ENCODE data around the gene UBE2L6.
"Not testable (repeated sequence)": the region's sequence is repeated elsewhere in the genome, so short reads cannot be mapped to it uniquely, and the experiment has no call there.

UBE2L6 gene

GRCh38 chr11:57543593-57543992, 23.9 kb downstream of the UBE2L6 start:
- H3K4me3 ChIP-seq (ENCODE audit: low read depth, low read length) = no peak overlapping the region
- peaks cover 3% of the 10 kb centered on the region for H3K36me3 ChIP-seq (ENCODE audit: control insufficient read depth, insufficient read depth, low read length)
- no peaks in the 10 kb centered on the region for H3K27me3 ChIP-seq (ENCODE audit: control insufficient read depth, insufficient read depth, low read length)
- peaks cover 14% of the 10 kb centered on the region for H3K4me1 ChIP-seq (ENCODE audit: control insufficient read depth, insufficient read depth, low read length)
- H3K9ac ChIP-seq (ENCODE audit: low read depth, low read length) = no peak overlapping the region
- H3K9me3 ChIP-seq (ENCODE audit: control insufficient read depth, insufficient read depth, low read length) = no peaks in the 10 kb centered on the region

GRCh38 chr11:57542582-57542981, 24.9 kb downstream of the UBE2L6 start:
- Histone ChIP-seq H3K27me3 (ENCODE audit: control insufficient read depth, insufficient read depth, low read length) (no peaks in the 10 kb centered on the region), H3K4me1 (ENCODE audit: control insufficient read depth, insufficient read depth, low read length) (peaks cover 14% of the 10 kb centered on the region), H3K9ac (ENCODE audit: low read depth, low read length) (no peak overlapping the region), H3K36me3 (ENCODE audit: control insufficient read depth, insufficient read depth, low read length) (peaks cover 2% of the 10 kb centered on the region), H3K9me3 (ENCODE audit: control insufficient read depth, insufficient read depth, low read length) (no peaks in the 10 kb centered on the region), H3K4me3 (ENCODE audit: low read depth, low read length) (no peak overlapping the region)

DNA sequence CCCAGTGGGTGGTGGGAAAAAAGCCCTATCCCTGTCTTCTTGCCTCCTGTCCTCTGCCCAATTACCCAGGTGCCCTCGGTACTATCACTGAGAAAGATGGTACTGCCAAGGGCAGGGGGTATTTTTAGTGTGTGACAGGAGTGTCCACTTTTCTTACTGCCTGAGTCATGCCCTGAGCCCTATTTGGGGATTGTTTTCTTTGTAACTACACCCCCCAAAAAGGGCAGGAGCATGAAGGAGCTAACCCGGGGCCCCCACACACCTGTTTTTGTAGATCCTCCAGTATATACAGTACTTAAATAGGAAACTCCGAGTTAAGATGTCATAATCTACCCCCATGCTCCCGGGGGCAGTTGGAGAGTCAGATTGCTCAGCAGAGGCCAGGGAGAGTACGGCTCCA, 26.3 kb downstream of the UBE2L6 start:
- H3K36me3 ChIP-seq (ENCODE audit: control insufficient read depth, insufficient read depth, low read length) = no peaks in the 10 kb centered on the region
- H3K4me3 ChIP-seq (ENCODE audit: low read depth, low read length) = no peak overlapping the region

DNA sequence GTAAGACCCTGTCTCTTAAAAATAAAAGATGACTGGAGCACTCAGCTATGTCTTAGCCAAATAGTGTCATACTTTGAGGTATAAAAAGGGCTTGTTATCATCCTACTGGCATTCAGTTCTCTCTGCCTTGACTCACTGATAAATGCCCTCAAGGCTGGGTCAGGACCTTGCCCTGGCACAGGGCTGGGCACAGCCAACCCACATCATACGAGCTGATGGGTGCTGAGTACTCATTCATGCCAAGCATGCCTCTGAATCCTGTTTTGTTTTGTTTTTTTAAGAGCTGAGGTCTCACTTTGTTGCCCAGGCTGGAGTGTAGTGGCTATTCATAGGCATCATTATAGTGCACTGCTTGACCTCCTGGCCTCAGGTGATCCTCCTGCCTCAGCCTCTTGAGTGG, 28.1 kb downstream of the UBE2L6 start:
- Histone ChIP-seq H3K36me3 (ENCODE audit: control insufficient read depth, insufficient read depth, low read length) (no peaks in the 10 kb centered on the region), H3K4me1 (ENCODE audit: control insufficient read depth, insufficient read depth, low read length) (peaks cover 18% of the 10 kb centered on the region), H3K4me3 (ENCODE audit: low read depth, low read length) (no peak overlapping the region), H3K9ac (ENCODE audit: low read depth, low read length) (no peak overlapping the region), H3K27me3 (ENCODE audit: control insufficient read depth, insufficient read depth, low read length) (no peaks in the 10 kb centered on the region), H3K9me3 (ENCODE audit: control insufficient read depth, insufficient read depth, low read length) (no peaks in the 10 kb centered on the region)

More for the DNA sequence above, 26.3 kb downstream of the UBE2L6 start:
- no peak overlapping the region for H3K9ac ChIP-seq (ENCODE audit: low read depth, low read length)
- peaks cover 18% of the 10 kb centered on the region for H3K4me1 ChIP-seq (ENCODE audit: control insufficient read depth, insufficient read depth, low read length)
- no peaks in the 10 kb centered on the region for H3K9me3 ChIP-seq (ENCODE audit: control insufficient read depth, insufficient read depth, low read length)
- H3K27me3 ChIP-seq (ENCODE audit: control insufficient read depth, insufficient read depth, low read length) = no peaks in the 10 kb centered on the region

DNA sequence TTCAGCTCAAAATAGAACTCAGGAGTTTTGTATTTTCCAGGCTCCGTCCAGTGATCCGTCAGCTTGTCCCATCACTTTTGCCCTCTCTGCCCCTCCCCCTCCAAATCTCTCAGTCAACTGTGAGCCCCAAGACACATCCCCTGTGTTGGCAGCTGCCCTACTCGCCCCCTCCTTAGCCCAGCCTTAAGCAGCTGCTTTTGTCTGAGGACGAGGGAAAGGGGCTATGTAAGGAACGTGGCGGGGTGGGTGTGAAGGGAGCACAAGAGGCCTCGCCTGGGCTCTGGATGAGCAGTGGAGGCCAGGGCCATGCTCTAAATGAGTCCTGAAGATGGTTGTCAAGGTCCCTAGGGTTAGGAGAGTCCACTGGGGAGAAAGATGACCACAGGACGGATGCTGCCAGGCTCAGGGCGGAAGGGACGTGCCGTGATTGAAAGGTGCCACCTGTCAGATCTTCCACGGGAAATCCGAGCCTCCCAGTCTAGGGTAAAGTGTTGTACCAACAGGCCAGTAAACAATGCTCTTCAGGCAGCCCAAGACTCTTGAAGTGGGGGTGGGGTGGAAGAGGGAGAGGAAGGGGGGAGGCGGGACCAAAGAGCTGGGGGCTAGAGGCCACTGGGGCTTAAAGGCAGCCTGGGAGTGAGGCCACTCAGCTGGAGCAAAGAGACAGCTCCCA, 30.4 kb downstream of the UBE2L6 start, which contains the start of gene SMTNL1:
Gene SMTNL1 (plus strand): TSS at position 649 of the 673 bp plus-strand sequence. CDS start 5,048 bp downstream, outside the sequence.
- Histone ChIP-seq H3K9me3 (ENCODE audit: control insufficient read depth, insufficient read depth, low read length) (no peaks in the 10 kb centered on the region), H3K4me1 (ENCODE audit: control insufficient read depth, insufficient read depth, low read length) (peaks cover 4% of the 10 kb centered on the region), H3K4me3 (ENCODE audit: low read depth, low read length) (no peak within 1 kb of the TSS), H3K9ac (ENCODE audit: low read depth, low read length) (no peak within 1 kb of the TSS), H3K36me3 (ENCODE audit: control insufficient read depth, insufficient read depth, low read length) (no peaks in the 10 kb centered on the region), H3K27me3 (ENCODE audit: control insufficient read depth, insufficient read depth, low read length) (no peaks in the 10 kb centered on the region)

- H3K4me1 ChIP-seq (ENCODE audit: control insufficient read depth, insufficient read depth, low read length); H3K36me3 ChIP-seq (ENCODE audit: control insufficient read depth, insufficient read depth, low read length); H3K27me3 ChIP-seq (ENCODE audit: control insufficient read depth, insufficient read depth, low read length); H3K9me3 ChIP-seq (ENCODE audit: control insufficient read depth, insufficient read depth, low read length); H3K4me3 ChIP-seq (ENCODE audit: low read depth, low read length); H3K9ac ChIP-seq (ENCODE audit: low read depth, low read length): not testable (repeated sequence)
Measured at GRCh38 chr11:57534449-57534848, 33.0 kb downstream of the UBE2L6 start.

GRCh38 chr11:57530596-57531507, 36.6 kb downstream of the UBE2L6 start, which contains the start of gene TIMM10:
TSS of gene TIMM10 (minus strand) at chr11:57530754. CDS start at chr11:57530189, 565 bp downstream.
- H3K36me3 ChIP-seq (ENCODE audit: control insufficient read depth, insufficient read depth, low read length) = peaks cover 6% of the 10 kb centered on the region
- H3K4me1 ChIP-seq (ENCODE audit: control insufficient read depth, insufficient read depth, low read length) = peaks cover 8% of the 10 kb centered on the region
- H3K9me3 ChIP-seq (ENCODE audit: control insufficient read depth, insufficient read depth, low read length) = no peaks in the 10 kb centered on the region
- H3K9ac ChIP-seq (ENCODE audit: low read depth, low read length) = peak within 1 kb of the TSS; percentile 88
- peak within 1 kb of the TSS; percentile 97 for H3K4me3 ChIP-seq (ENCODE audit: low read depth, low read length)
- no peaks in the 10 kb centered on the region for H3K27me3 ChIP-seq (ENCODE audit: control insufficient read depth, insufficient read depth, low read length)

DNA sequence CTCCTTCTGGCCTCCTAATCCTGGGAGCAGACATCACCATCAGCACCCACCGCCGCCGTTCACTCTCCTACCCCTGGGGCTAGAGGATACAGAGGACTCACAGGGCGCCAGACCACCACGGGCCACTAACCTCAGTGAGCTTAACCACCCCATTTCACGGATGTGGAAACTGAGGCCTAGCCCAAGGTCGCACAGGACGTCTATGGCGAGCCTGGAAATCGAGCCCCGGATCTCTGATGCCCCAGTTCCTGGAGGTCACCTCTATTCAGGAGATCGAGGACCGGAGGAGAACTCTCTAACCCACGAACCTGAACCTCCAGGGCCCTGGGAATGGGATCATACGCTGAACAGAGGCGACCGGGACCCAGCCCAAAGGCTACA, 37.3 kb downstream of the UBE2L6 start:
- Histone ChIP-seq H3K27me3 (ENCODE audit: control insufficient read depth, insufficient read depth, low read length) (no peaks in the 10 kb centered on the region), H3K9ac (ENCODE audit: low read depth, low read length) (peak overlapping the region; percentile 88), H3K36me3 (ENCODE audit: control insufficient read depth, insufficient read depth, low read length) (peaks cover 6% of the 10 kb centered on the region), H3K9me3 (ENCODE audit: control insufficient read depth, insufficient read depth, low read length) (no peaks in the 10 kb centered on the region), H3K4me3 (ENCODE audit: low read depth, low read length) (peak overlapping the region; percentile 97), H3K4me1 (ENCODE audit: control insufficient read depth, insufficient read depth, low read length) (peaks cover 8% of the 10 kb centered on the region)

DNA sequence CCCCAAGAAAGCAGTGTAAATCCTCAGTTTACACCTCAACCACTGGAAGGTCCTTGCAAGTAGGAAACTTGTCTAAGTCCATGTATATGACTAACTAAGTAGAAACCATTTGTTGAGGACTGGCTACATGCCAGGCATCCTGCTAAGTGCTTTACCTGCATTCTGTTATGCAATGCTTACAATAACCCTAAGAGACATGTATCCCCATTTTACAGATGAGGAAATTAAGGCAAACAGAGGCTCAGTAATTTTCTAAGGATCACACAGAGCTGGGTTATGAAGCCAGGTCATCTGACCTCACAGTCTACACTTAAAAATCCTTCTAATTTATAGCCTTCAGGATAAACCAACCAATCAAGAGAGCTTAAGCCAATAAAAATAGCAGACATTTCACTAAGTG, 38.5 kb downstream of the UBE2L6 start:
- H3K4me1 ChIP-seq (ENCODE audit: control insufficient read depth, insufficient read depth, low read length) = peaks cover 8% of the 10 kb centered on the region
- H3K4me3 ChIP-seq (ENCODE audit: low read depth, low read length) = no peak overlapping the region
- no peak overlapping the region for H3K9ac ChIP-seq (ENCODE audit: low read depth, low read length)
- H3K36me3 ChIP-seq (ENCODE audit: control insufficient read depth, insufficient read depth, low read length) = peaks cover 6% of the 10 kb centered on the region
- no peaks in the 10 kb centered on the region for H3K27me3 ChIP-seq (ENCODE audit: control insufficient read depth, insufficient read depth, low read length)
- H3K9me3 ChIP-seq (ENCODE audit: control insufficient read depth, insufficient read depth, low read length) = no peaks in the 10 kb centered on the region

DNA sequence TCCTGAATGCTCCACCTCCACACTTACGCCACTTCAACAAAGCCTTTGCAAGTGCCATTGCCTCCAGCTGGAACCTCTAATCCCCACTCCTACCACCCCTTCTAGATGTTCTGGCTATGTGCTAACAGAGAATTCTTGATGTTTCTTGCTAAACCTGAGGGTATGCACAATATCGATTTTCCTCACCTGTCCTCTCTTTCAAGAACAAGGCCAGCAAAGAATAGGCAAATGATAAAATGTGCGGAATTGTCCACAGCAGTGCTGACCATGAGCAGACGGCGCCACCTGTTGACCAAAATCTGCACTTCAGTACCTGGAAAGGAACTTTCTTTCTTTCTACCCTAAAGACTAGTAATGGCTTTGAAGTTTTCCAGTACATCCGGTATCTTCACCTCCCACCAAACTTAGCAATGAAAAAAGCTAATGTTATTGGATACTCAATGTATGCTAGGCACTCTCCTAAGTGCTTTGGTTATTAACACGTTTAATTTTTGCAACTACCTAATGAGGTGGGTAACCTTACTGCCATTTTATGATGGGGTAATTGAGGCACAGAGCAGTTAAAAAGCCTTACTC, 40.3 kb downstream of the UBE2L6 start:
- Histone ChIP-seq H3K4me1 (ENCODE audit: control insufficient read depth, insufficient read depth, low read length) (peaks cover 8% of the 10 kb centered on the region), H3K27me3 (ENCODE audit: control insufficient read depth, insufficient read depth, low read length) (no peaks in the 10 kb centered on the region), H3K9me3 (ENCODE audit: control insufficient read depth, insufficient read depth, low read length) (no peaks in the 10 kb centered on the region), H3K4me3 (ENCODE audit: low read depth, low read length) (no peak overlapping the region), H3K9ac (ENCODE audit: low read depth, low read length) (no peak overlapping the region), H3K36me3 (ENCODE audit: control insufficient read depth, insufficient read depth, low read length) (peaks cover 6% of the 10 kb centered on the region)

GRCh38 chr11:57523419-57523818, 44.1 kb downstream of the UBE2L6 start:
- no peak overlapping the region for H3K9ac ChIP-seq (ENCODE audit: low read depth, low read length)
- no peak overlapping the region for H3K4me3 ChIP-seq (ENCODE audit: low read depth, low read length)
- no peaks in the 10 kb centered on the region for H3K9me3 ChIP-seq (ENCODE audit: control insufficient read depth, insufficient read depth, low read length)
- peaks cover under 1% of the 10 kb centered on the region for H3K36me3 ChIP-seq (ENCODE audit: control insufficient read depth, insufficient read depth, low read length)
- H3K27me3 ChIP-seq (ENCODE audit: control insufficient read depth, insufficient read depth, low read length) = no peaks in the 10 kb centered on the region
- H3K4me1 ChIP-seq (ENCODE audit: control insufficient read depth, insufficient read depth, low read length) = peaks cover 5% of the 10 kb centered on the region

Data from iPS-15b (cell line).